Endodermal cell (in vitro differentiated cells): ENCODE data around the gene PYDC1. TPM values are rescaled to one million over a fixed set of nuclear protein-coding genes. Genes with fewer than 3 reads are reported as not detected.

Experiments
- total RNA-seq, 2 donors: library from RNA; stranded (reverse); fragmentation: NEBNext Ultra II Directional in 1 of 2; extraction: Animal tissue kit (Norgen Biotek cat#: 25700) in 1 of 2; gene quantifications; 2 replicates in 1 of 2; 3 replicates in 1 of 2; pipeline ENCODE4 v1.2.1, GENCODE V29; 2021

PYDC1 gene
- total RNA-seq, 2 donors from 2014 or later, result not detected

Other genes starting within 250 kb of the PYDC1 start
- gene HSD3B7, start 231.9 kb downstream of the PYDC1 start, total RNA-seq, result 1 to 10 TPM; 4.1 to 4.8 TPM
- 1 to 10 TPM; 3.2 to 7.0 TPM for gene STX1B, start 206.5 kb downstream of the PYDC1 start, total RNA-seq
- gene STX4, start 183.6 kb downstream of the PYDC1 start, total RNA-seq, result 10 to 100 TPM; 34.4 to 37.6 TPM
- gene ZNF668, start 142.9 kb downstream of the PYDC1 start, total RNA-seq, result 10 to 100 TPM; 11.2 to 12.6 TPM
- 10 to 100 TPM; 24.9 to 29.2 TPM for gene ZNF646, start 142.7 kb downstream of the PYDC1 start, total RNA-seq
- 1 to 10 TPM; 1.7 to 2.8 TPM for gene PRSS53, start 128.2 kb downstream of the PYDC1 start, total RNA-seq
- gene VKORC1, start 122.3 kb downstream of the PYDC1 start, total RNA-seq, result 10 to 100 TPM; 53.7 to 63.0 TPM
- gene BCKDK, start 108.7 kb downstream of the PYDC1 start, total RNA-seq, result 10 to 100 TPM; 47.0 to 57.7 TPM
- gene KAT8, start 99.5 kb downstream of the PYDC1 start, total RNA-seq, result 10 to 100 TPM; 51.0 to 55.8 TPM
- 10 to 100 TPM; 79.7 to 80.1 TPM for gene PRSS8, start 81.4 kb downstream of the PYDC1 start, total RNA-seq
- gene PRSS36, start 67.1 kb downstream of the PYDC1 start, total RNA-seq, result under 1 TPM; 0.22 to 0.71 TPM
- 100 to 1,000 TPM; 698 to 827 TPM for gene FUS, start 37.0 kb downstream of the PYDC1 start, total RNA-seq
- gene PYCARD, start 14.4 kb downstream of the PYDC1 start, total RNA-seq, result 10 to 100 TPM; 26.3 to 29.8 TPM
- gene TRIM72, start 3.0 kb downstream of the PYDC1 start, total RNA-seq, result under 1 TPM; 0.15 to 0.20 TPM
- gene ITGAM, start 42.8 kb upstream of the PYDC1 start, total RNA-seq, result under 1 TPM; 0.57 to 0.69 TPM
- gene ITGAX, start 138.0 kb upstream of the PYDC1 start, total RNA-seq, result under 1 TPM in 1 of 2 donors, not detected in 1; 0.22 TPM
- gene ITGAD, start 176.2 kb upstream of the PYDC1 start, total RNA-seq, result not detected
- gene COX6A2, start 211.2 kb upstream of the PYDC1 start, total RNA-seq, result not detected
- 1 to 10 TPM in 1 of 2 donors, under 1 TPM in 1; 0.31 to 1.5 TPM for gene ZNF843, start 225.7 kb upstream of the PYDC1 start, total RNA-seq
- gene ARMC5, start 242.4 kb upstream of the PYDC1 start, total RNA-seq, result 10 to 100 TPM in 1 of 2 donors, 1 to 10 TPM in 1; 9.4 to 12.1 TPM